DMS 273 (cell line): ENCODE measurements around the gene TSPAN9.

Experiments used
- DNase-seq: peaks from one replicate; lab custom pipeline; 2025; ENCODE audit not compliant: unreplicated experiment; lab: John Stamatoyannopoulos, UW

TSPAN9 gene, protein sequence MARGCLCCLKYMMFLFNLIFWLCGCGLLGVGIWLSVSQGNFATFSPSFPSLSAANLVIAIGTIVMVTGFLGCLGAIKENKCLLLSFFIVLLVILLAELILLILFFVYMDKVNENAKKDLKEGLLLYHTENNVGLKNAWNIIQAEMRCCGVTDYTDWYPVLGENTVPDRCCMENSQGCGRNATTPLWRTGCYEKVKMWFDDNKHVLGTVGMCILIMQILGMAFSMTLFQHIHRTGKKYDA

DNA sequence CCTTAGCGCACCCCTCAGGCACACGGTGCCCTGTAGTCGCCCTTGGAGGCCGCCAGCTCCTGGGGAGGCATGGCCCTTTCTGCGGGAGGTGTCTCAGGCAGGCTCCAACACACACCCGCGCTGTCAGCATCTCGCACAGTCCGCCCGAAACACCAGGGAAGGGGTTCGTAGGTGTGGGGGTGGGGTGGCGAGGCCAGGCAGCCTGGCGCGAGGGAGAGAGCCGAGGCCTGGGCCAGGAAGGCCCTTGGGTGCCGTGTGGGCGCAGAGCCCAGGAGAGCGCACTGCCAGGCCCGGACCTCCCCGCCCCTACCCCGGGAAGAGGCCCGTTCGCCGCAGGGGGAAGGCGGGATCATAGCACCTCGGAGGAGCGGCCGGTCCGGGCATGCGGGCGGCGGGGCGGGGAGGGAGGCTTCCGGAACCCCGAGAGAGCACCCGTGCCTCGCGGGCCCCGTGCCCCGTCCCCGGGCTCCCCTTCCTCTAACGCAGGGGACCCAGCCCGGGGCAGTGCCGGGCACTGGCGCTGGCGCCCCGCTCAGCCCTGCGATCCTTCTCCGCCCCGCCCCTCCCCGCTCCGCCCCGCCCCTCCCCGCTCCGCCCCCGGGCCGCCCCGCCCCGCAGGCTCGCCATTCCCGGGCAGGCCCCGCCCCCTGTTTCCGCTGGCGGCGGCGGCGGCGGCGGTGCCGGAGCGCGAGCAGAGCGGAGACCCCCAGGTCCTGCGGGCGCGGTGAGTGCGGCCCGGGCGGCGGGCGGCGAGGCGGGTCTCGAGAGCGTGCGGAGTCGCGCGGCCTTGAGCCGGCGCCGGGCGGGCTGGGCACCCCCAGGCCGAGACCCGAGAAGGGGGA, at the start of gene TSPAN9:
TSPAN9 (plus strand) TSS at position 650 of the 842 bp plus-strand sequence. CDS start 123,815 bp downstream, outside the sequence.
- peak; percentile 75 for DNase-seq

DNA sequence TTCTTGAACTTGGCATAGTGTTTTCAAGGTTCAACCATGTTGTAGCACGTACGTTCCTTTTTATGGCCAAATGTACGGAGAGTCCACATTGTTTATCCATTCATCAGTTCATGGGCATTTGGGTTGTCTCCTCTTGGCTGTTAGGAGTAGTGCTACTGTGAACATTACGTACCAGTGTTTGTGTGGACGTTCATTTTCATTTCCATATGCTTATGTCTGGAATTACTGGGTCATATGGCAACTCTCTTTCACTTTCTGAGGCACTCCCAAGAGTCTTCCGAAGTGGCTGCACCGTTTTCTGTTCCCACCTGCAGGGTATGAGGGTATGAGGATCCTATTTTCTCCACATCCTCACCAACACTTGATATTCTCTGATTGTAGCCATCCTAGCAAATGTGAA, 49.1 kb upstream of the TSPAN9 start:
- DNase-seq: no peak

DNA sequence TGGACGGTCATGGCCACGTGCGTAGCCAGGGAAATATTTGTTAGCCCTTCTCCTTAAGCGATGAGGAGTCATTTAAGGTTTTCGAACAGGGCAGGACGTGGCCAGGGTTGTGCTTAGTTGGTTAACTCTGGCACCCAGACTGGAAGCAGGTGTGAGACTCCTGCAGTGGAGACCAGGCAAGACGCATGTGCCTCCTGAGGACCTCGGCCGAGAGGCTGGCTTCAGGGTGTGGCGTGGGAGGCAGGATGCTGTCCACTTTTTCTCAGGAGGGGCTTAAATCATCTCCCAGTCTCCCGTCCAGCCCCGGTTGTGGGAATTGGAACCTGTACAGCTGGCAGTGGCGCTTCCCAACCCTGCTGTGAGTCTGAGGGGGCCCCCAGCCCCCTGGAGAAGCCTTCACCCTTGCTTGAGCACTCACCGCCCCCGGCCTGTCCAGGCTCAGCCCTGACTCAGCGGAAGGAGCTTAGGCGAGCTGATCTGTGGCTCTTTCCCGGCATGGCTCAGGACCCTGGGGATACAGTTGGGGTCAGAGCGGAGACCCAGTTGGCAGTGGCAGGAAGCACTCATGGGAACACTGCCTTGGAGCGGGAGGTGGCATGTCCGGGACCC, 46.3 kb upstream of the TSPAN9 start:
- no peak for DNase-seq

DNA sequence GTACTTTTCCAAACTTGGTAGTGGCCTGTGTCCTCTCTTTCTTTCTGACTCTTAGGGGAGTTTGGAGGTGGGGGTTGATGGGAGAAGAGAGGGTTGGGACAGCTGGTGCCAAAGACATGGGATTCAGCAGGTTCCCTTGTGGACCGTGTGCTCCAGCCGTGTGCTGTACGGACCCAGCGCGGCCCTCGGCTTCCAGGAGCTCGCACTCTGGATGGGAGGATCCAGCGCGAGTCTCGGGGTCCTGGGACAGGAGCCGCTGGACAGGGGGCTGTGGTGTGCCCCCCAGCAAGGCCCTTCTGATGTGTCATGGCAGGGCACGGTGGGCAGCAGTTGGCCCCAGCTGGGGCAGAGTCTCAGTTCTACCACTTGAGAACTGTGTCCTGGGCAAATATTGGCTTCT, 45.0 kb upstream of the TSPAN9 start:
- DNase-seq: no peak

DNA sequence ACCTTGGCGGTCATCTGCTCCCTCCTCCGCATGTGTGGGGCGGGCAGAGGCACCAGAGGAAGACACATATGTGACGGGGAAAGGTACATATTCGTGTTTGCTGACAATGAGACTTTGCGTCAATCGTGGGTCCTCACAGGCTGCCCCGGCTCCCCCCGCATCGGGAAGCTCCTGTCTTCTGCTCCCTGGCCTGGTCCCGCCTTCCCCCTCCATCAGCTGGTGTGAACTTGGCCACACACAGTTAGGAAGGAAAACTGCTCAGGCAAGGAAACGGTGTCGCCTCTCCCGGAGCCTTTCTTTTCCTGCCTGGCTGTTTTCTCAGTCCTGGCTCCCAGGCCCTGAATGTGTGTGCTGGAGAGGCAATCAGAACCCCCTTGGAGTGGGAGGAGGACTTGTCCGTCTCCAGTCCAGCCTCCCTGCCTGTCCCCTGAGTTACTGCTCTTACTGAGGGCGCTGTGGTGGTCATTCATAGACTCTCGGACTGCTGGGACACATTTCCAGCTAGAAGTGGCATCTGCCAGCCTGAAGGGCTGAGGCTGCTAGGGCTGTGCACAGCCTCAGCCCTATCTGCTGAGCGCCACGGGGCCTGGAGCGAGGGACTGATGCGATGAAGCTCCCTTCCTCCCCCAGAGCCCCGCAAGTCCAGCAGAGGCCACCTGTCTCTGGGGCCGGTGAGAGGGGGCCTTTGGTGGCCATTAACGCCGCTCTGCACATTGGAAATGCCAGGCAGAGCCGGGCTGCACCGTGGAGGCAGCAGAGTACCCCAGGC, 44.2 kb upstream of the TSPAN9 start:
- DNase-seq: no peak

DNA sequence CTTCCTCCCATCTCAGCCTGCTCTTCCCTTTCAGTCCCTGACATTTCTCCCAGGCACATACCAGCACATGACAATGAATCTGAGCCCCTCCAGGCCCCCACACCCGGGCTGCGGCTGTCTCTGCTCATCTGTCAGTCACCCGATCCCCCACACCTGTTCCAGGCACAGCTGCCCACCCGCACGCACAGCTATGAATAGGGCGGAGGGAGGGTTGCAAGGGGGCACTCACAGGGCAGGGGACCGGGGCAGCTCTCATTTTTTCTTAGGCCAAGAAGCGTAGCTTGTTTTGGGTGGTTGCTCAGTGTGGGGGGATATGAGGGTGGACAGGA, 43.7 kb upstream of the TSPAN9 start:
- DNase-seq: no peak

DNA sequence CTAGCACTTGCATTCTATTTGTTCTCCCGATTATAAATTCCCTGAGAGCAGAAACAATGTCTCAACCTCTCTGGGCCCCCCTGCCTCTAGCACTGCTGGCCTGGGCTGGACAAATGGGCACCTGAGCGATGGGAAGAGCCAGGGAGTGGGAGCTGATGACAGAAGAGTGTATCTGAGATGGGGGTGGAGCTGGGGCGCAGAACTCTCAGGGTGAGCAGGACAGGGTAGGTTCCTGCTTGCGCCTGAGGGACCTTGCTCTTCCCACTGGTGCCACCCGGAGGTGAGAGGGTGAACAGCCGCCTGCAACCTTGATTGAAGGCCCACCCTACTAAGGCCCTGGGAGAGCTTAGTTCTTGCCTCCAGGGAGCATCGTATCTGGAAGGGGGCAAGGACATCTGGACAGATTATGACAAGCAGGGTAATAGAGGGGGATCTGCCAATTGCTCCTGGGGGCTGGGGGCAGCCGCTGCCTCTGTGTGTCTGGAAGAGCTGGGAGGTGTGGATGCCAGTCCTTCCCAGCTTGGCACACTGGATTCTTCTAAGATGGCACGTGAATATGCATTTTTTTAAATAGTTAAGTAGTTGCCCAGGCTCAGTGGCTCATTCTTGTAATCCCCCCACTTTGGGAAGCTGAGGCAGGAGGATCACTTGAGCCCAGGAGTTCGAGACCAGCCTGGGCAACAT, 43.0 kb upstream of the TSPAN9 start:
- peak; percentile 77 for DNase-seq

DNA sequence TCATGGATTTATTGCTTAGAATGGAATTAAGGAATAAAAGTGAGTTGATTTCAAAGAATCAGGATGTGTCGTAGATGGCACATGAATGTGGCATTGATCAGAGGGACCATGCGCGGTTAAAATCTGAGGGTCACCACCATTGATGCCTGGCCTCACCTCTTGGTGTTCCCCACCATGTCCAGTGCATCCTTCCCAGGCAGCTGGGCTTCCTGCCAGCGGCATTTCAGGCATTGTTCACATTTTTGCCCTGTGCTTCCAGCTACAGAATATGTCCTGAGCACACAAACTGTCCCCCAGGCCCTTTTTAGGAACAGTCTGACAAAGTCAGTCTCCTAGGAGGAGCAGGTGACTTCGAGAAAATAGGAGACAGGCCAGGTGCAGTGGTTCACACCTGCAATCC, 42.0 kb upstream of the TSPAN9 start:
- no peak for DNase-seq

DNA sequence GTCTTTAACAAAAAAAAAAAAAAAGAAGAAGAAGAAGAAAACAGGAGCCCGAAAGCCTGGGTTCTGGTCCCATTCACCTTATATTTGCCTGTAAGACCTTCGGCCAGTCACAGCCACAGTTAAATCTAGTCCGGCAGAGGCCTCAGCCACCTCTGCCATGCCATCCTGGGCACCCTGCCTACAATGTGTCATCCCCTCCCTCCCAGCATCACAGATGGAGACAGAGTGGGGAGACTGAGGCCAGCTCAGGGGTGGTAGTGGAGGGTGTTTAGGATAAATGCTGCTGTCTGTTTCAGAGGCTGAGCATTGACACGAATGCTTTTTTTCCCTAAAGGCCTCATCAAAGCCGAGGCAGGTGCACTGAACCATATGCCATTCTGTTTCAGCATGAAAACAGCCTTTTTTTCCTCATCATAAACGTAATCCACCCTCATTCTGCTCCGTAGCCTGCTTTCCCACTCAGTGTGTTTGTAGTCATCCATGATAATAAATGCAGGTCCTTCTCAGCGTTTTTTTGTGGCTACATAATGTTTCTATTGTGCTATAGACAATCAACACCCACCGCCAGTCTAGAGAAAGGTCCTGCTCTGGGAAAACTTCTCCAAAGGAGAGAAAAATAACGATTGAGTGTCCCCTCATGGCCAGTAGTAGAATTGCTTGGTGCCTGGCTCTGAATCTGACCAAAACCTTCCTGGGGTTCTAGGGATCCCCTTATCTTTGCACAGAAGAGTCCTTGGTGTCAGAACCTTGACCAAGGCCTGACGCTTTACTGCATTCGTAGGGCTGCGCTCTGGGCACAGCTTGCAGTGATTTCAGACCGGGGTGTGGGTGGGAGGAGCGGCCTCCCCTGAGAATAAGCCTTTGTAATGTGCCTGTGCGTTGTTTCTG, 41.1 kb upstream of the TSPAN9 start:
- DNase-seq: peak; percentile 39

DNA sequence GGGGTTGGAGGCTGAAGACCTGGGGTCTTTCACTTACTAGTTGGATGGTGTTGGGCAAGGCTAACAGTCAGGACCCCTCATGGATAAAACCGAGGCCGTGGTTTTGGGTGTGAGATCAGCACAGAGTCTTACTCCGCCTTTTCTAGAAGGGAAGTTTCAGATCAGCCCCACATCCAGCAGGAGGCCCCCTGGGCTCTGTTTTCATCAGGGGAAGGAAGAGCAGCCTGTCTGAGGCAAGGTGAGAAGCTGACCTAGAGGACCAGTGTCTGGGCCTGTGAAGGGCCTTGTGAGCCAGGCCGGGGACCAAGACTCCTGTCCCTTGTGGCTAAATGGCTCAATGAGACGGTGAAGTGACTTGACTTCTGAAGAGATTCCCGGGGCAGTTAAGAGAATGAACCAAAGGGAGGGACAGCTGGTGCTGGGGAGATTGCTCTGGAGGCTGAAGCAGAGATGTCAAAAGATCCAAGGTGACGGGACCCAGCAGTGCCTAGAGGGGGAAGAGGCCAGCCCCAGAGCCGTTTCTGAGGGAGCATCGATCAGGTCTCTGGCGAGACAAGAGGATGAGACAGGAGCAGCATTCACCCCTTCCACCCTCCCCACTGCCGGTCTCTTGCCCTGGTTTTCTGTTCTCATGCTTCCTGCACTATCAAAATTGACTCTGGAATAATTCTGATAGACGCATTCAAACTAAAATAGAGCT, 40.1 kb upstream of the TSPAN9 start:
- no peak for DNase-seq

DNA sequence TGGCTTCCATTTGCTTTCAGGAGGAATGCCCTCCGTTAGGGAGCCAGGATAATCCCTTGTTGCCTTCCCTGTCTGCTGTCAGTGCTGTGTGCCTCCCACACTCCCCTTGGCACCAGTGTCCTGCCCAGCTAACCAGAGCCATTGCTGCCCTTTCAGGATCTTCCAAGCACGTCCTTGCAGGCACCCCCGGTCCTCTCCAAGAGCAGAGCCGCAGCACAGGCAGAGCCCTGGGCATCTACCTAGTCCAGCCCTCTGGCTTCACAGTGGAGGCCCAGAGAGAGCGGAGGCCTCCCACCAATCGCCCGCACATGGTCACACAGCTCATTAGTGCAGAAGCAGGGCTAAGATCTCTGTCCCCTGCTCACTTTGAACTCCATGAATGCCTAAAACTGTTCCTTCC, 39.0 kb upstream of the TSPAN9 start:
- no peak for DNase-seq

DNA sequence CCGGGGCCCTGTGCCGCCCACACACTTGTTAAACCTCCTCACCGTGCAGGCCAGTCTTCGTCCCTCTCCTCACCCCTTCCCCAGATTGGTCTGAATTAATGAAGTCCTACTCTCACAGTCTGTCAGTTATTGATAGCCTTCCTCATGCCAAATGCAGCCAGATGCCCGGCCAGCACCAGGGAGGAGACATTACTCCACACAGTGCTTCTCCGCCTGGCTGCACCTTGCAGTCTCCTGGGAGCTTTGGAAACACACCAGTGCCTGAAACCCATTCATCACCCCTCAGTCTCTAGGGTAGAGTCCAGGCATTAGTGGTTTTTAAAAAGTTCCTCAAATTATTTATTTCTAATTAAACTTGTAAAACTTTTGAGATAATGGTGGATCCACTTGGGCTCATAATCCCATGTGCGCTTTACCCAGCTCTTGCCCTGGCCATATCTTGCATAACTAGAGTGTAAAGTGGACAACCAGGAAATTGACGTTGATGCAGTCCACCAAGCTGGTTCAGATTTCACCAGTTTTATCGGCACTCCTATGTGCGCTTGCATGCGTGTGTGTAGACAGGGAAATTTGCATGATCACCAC, 38.2 kb upstream of the TSPAN9 start:
- no peak for DNase-seq

DNA sequence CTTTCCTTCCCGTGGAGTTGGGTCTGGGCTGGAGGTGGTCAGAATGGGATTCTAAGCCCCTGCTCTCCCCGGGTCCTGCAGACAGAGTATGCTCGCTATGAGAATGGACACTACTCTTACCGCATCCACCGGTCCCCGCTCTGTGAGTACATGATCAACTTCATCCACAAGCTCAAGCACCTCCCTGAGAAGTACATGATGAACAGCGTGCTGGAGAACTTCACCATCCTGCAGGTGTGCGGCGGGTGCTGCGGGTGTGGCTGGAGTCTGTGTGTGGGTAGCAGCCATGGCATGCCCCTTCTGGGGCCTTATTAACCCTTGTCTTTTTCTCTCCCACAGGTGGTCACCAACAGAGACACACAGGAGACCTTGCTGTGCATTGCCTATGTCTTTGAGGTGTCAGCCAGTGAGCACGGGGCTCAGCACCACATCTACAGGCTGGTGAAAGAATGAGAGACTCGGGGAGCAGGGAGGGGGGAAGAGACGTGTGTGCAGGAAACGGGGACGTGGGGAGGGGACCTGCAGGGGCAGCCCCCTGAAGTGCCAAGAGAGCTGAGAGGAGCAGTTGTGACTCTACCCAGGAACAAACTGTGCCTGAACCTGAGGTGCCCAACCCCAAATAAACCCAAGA, 37.0 kb upstream of the TSPAN9 start:
- DNase-seq: no peak

DNA sequence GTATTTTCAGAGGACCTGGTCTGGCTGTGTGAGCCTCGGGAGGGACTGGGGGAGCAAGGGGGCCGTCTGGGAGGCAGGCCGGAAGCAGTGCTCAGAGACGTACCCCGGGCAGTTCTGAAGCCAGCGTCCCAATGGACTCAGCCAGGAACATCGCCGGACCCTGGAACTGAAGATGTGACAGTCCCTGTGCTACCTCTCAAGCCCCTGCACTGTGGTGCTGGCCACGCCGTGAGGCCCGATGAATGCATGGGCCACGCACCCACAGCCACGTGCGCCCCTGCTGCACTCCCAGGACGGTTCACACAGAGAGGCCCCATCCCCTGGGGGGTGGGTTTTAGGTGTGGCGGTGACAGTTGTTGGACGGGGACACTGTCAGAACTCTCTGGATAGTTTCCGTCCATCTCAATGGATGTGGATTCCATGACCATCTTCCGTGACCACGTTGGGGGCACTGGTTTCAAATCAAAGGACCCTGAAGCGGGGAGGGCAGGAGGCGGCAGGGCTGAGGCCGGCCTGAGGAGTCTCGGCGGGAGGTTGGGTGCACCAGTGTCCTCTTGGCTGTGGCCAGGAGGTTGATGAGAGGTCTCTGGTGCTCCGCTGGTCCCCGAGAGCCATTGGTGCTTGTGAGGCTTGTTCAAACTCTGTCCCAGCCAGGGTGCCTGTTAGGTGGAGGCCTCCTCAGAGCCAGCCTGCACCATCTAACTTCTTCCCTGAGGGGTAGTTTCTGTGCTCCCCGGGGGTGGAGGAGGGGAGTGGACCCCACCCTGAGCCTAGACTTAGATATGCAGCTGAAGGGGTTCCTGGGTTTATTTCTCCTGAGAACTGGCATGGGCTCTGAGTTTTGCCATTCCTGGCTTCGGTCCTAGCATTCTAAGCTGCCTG, 36.3 kb upstream of the TSPAN9 start:
- DNase-seq: no peak

DNA sequence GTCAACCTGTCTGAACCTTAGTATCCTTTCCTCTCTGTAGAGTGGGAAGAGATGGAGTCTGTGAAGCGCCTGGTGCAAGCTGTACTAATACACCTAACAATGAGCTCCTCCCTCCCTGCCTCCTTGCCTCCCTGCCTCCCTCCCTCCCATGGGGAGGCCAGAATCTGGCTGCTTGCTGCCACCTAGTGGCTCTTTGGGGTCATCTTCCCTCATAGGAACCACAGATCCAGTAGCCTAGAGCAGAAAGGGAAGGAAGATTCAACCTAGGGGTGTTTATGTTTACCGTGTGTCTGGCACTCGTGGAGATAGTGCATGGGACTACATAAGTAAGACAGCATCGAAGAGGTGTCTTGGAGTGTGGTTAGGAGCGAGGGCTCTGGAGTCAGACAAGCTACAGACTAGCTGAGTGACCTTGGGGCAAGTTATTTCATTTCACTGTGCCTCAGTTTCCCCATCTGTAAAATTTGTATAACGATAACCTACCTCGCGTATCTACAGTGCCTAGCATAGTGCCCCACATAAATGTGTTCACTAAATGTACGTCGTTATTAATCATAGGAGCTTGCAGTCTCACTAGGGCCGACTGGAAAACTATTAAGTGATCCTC, 35.5 kb upstream of the TSPAN9 start:
- DNase-seq: peak; percentile 87

DNA sequence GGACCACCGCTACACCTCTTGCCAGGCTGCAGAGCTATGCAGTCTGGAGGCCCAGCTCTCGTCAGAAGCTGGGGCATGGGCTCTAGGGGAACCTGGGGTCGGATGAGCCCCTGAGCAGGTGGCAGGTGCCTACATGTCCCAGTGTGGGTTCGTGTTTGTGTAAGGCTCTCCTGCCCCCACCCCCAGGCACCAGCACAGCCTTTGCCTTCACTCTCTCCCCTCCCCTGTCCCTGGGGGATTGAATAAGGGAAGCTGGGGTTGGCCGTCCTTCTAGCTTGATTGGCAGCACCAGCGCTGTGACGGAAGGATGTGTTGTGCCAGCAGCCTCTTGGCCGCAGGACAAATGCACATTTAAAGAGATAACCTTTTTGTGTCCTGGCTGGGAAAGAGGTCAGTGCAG, 34.8 kb upstream of the TSPAN9 start:
- peak; percentile 19 for DNase-seq

DNA sequence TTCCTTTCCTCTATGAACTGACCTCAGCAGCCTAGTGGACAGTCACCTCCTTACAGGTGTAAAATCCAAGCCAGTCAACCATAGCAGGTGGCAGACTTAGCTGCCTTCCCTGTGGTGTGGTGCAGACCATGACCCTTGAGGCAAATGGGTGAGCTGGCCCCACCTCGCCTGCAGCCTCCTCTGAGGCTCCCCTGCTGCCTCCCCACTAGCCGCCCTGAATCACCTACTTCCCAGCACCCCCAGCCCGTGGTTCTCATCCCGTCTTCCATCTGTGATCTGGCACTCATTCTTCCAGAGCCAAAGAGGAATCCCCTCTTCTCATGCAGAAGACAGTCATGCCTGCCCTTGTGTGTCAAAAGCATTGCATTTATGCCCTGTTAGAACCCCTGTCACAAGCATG, 34.4 kb upstream of the TSPAN9 start:
- DNase-seq: no peak
